Adrenal gland (tissue), 5 donors: Measurements from ENCODE around the gene FASTKD1.

Experiments
- POLR2A ChIP-seq, 2 donors: fragments of 450-650 bp; IDR thresholded peaks; one replicate each; pipeline ENCODE4 v1.6.1; 2017; ENCODE audit warnings: antibody characterized with exemption in 2 of 2, mild to moderate bottlenecking in 2 of 2, moderate library complexity in 1 of 2
- TF ChIP-seq, protein P1 (sequence below), 6 experiments: fragments of 450-650 bp in 4 of 6; fragments of 200-600 bp in 2 of 6; sonication (generic) in 1 of 6; IDR thresholded peaks; 1 replicate in 5 of 6; 2 replicates in 1 of 6; pipeline versions ENCODE4 v1.5.1 to v1.8.0; 2016 to 2021; ENCODE audit warnings: antibody characterized with exemption in 6 of 6, mild to moderate bottlenecking in 2 of 6, moderate library complexity in 1 of 6
- donor health status: DM: no; HTN: no; CAD: no.

DNA sequence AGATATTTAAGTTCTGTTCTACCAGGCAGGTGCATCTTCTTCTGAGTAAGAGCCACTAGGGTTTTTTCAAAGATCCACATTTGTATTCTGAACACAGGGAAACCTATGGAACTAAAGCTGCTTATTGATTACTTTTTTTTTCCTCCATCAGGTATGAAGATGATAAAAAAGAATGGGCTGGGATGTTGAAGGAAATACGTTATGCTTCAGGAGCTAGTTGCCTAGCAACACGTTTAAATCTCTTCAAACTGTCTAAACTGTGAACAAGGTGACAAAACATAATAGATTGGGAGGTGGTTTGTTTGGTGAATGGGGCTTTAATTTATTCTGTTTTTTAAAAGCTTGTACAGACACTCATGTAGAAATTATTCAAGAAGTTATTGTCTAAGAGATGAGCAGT, 48.2 kb downstream of the FASTKD1 start:
- TF ChIP-seq, protein P1, sequence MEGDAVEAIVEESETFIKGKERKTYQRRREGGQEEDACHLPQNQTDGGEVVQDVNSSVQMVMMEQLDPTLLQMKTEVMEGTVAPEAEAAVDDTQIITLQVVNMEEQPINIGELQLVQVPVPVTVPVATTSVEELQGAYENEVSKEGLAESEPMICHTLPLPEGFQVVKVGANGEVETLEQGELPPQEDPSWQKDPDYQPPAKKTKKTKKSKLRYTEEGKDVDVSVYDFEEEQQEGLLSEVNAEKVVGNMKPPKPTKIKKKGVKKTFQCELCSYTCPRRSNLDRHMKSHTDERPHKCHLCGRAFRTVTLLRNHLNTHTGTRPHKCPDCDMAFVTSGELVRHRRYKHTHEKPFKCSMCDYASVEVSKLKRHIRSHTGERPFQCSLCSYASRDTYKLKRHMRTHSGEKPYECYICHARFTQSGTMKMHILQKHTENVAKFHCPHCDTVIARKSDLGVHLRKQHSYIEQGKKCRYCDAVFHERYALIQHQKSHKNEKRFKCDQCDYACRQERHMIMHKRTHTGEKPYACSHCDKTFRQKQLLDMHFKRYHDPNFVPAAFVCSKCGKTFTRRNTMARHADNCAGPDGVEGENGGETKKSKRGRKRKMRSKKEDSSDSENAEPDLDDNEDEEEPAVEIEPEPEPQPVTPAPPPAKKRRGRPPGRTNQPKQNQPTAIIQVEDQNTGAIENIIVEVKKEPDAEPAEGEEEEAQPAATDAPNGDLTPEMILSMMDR (IDR thresholded peaks at IDR 0.05), result no peak
- no peak for TF ChIP-seq POLR2A (IDR thresholded peaks at IDR 0.05)
